ENCODE data around the gene FYN. TPM values are rescaled to one million over a fixed set of nuclear protein-coding genes. Genes with fewer than 3 reads are reported as not detected.

Gene FYN
- total and polyA plus RNA-seq, 2 of the 8 experiments (the other 6 are each of a cell fraction or from before 2014, with no cell fraction given), result 46.8 to 97.2 TPM

- TF ChIP-seq PHF8 (conservative IDR thresholded peaks at IDR 0.05; ENCODE audit: low read depth, low read length) (no peak), CREB1 (IDR thresholded peaks at IDR 0.05) (no peak), CEBPB (IDR thresholded peaks at IDR 0.05; ENCODE audit: low read depth, low read length) (no peak), YY1 (IDR thresholded peaks at IDR 0.05; ENCODE audit: low read depth, low read length) (no peak), POLR2AphosphoS5 (IDR thresholded peaks at IDR 0.05; ENCODE audit: low read depth, low read length) (no peak), ZNF274 (IDR thresholded peaks at IDR 0.05; ENCODE audit: borderline replicate concordance, extremely low read depth, low read length) (no peak), JUN (IDR thresholded peaks at IDR 0.05; ENCODE audit: low read depth, low read length) (no peak), CHD1 (IDR thresholded peaks at IDR 0.05; ENCODE audit: low read depth, low read length) (no peak), CBX8 (IDR thresholded peaks at IDR 0.05; ENCODE audit: borderline replicate concordance, low read depth, low read length) (no peak)
These were observed 99.5 kb downstream of the FYN start (continued) for GRCh38 chr6:111773501-111774345.
